HG03175 (cell line): ENCODE results near the gene EIF3CL.
"Not testable (repeated sequence)": the region's sequence is repeated elsewhere in the genome, so short reads cannot be mapped to it uniquely, and the experiment has no call there.

Source experiments
- ATAC-seq: cut with Tn5 transposase; IDR thresholded peaks from one replicate; pipeline ENCODE4 v1.9.1; 2021; ENCODE audit warnings: mild to moderate bottlenecking, moderate library complexity; ENCODE audit not compliant: unreplicated experiment

The EIF3CL gene

GRCh38 chr16:28364268-28365173, 39.1 kb downstream of the EIF3CL start:
- peak; percentile 88 for ATAC-seq

- not testable (repeated sequence) for ATAC-seq
These were observed 40.2 kb downstream of the EIF3CL start, which contains the start of gene NPIPB6 for GRCh38 chr16:28363408-28363807. NPIPB6 (minus strand) TSS chr16:28363508; CDS start chr16:28362822, 686 bp downstream.

- not testable (repeated sequence) for ATAC-seq
These were observed 41.0 kb downstream of the EIF3CL start for GRCh38 chr16:28362600-28362999.

- ATAC-seq = not testable (repeated sequence)
These were observed 65.4 kb downstream of the EIF3CL start for GRCh38 chr16:28338230-28338629.

- not testable (repeated sequence) for ATAC-seq
These were observed 66.5 kb downstream of the EIF3CL start for GRCh38 chr16:28336940-28337710.

- ATAC-seq = not testable (repeated sequence)
These were observed 68.0 kb downstream of the EIF3CL start for GRCh38 chr16:28335678-28336077.

- ATAC-seq = not testable (repeated sequence)
These were observed 71.0 kb downstream of the EIF3CL start for GRCh38 chr16:28332632-28333031.

GRCh38 chr16:28330981-28331380, 72.7 kb downstream of the EIF3CL start:
- ATAC-seq = not testable (repeated sequence)

GRCh38 chr16:28330232-28330631, 73.4 kb downstream of the EIF3CL start:
- not testable (repeated sequence) for ATAC-seq
